Fibroblast of skin of abdomen (primary cell): ENCODE results near the gene SLCO1B1.

Experiments
- DNase-seq: peaks from one replicate; pipeline ENCODE4 v3.0.0-alpha.2; 2013

The SLCO1B1 gene

DNA sequence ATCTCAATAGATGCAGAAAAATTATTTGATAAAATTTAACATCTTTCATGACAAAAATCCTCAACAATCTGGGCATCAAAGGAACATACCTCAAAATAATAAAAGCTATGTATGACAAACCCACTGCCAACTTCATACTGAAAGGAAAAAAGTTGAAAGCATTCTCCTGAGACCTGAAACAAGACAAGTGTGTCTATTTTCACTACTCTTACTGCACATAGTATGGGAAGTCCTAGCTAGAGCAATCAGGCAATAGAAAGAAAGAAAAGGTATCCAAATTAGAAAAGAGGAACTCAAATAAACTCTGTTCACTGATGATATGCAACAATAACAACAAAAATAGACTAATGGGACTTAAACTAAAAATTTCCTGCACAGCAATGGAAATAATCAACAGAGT, 90.1 kb downstream of the SLCO1B1 start:
- DNase-seq = no peak

DNA sequence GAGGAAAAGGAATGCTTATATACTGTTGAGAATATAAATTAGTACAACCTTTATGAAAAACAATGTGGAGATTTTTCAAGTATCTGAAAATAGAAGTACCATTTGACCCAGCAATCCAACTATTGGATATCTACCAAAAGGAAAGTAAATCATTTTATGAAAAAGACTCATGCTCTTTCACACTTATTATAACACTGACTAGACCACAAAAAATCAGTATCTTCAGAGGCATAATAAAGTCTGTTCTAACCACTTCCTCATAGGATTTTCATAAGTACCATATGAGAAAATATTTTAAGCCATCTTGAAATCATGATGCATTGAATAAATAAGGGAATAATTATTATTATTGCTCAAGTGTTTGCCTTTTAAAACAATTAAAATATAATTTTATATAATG, 90.8 kb downstream of the SLCO1B1 start:
- DNase-seq = no peak

DNA sequence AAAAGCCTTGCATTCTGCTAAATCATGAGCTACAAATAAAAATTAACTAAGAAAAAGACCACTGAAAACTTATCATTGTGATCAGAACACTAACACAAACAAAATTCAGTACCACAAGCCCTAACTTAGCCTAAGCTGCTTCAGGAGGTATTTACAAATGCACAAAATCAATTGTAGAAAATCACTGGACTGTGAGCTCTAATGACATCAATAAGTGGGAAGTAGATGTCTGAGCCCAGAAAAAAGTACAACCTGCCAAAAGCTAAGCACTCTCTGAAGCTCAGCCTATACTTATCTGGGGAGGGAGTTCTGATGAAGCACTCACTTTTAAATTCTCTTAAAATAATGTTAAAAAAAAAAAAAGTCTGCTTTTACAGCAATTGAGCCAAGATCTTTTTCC, 92.9 kb downstream of the SLCO1B1 start:
- DNase-seq = no peak

DNA sequence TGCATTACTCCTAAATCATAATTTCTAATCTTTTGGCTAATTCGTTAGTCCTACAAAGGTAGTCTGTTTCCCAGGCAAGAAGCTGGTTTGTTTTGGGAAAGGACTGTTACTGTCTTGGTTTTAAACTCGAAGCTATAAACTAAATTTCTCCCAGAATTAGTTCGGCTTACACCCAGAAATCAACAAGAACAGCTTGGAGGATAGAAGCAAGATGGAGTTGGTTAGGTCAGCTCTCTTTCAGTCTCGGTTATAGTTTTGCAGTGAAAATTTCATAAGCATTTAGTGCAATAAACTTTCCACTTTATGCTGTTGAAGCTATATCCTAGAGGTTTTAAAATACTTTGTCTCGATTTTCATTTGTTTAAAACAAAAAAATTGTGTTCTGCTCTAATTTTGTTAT, 103.4 kb downstream of the SLCO1B1 start:
- DNase-seq = no peak

DNA sequence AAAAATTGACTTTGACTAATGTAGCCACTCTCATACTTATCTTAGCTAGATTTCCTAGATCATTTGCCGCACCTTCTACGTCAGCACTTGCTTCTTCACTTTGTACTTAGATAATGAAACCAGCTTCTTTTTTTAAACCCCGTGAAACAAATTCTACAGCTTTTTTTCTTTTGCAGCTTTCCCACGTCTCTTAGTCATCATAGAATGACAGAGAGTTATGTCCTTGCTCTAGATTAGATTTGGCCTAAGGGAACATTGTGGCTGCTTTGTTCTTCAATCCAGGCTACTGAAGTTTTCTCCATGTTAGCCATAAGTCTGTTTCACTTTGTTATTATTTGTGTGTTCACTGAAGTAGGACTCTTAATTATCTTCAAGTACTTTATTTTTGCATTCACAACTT, 108.9 kb downstream of the SLCO1B1 start:
- DNase-seq = no peak

DNA sequence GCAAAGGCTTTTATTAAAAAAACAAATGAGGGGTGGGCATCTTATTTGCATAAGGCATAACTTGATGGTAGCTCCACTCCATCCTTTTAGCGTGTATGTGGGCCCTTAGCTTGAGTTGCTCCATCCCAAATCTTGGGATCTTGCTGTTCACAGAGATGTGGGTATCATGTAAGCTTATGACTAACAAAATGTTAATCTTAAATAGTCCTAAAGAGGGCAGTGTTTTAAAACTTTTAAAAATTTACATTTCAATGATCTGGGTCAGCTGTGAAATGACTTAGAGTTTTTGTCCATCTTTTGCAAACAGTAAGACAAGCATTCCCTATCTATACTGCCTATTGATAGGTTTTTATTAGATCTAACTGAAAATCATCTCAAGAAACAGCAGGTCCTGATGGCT, 117.7 kb downstream of the SLCO1B1 start:
- no peak for DNase-seq

DNA sequence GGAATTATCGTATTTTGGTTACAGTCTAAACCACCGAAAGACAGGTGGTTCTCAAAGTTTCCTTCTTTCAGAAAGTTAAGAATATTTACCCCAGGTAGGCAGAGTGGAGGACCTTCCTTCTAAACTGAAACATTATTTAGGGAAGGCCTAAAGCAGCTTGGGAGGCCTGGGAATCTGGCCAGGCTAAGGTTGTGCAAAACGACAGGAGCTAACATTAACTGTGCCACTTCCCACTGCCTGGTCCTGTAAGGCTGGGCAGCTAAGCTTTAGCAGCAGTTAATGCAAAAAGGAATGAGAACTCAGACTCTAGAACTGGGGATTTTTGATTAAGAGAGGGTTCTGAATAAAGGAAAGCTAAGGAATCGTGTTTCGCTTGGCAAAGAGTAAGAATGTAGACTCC, 121.1 kb downstream of the SLCO1B1 start:
- DNase-seq = no peak

DNA sequence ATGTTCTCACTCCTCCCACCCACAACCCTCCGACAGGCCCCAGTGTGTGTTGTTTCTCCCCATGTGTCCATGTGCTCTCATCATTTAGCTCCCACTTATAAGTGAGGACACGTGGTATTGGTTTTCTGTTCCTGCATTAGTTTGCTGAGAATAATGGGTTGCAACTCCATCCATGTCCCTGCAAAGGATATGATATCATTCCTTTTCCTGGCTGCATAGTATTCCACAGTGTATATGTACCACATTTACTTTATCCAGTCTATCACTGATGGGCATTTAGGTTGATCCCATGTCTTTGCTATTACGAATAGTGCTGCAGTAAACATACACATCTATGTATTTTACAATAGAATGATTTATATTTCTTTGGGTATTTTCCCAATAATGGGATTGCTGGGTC, 126.2 kb downstream of the SLCO1B1 start:
- DNase-seq = no peak

DNA sequence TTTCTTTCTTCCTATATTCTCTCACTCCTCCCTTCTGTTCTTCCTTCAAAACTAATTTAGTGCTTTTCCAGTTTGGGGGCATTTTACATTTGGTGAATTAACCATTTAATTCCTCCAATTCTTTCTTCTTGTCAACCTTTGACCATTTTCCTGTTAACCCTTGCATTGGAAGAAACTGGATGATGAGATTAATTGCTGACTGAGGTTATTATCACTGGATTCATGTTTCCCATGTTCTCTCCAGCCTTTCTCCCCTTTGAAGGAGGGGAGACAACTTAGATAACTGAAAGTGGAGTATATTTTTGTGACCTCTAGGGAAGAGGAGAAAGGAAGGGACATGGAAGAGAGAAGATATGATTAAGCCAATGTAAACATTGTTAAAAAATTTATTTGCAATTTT, 133.2 kb downstream of the SLCO1B1 start:
- no peak for DNase-seq

DNA sequence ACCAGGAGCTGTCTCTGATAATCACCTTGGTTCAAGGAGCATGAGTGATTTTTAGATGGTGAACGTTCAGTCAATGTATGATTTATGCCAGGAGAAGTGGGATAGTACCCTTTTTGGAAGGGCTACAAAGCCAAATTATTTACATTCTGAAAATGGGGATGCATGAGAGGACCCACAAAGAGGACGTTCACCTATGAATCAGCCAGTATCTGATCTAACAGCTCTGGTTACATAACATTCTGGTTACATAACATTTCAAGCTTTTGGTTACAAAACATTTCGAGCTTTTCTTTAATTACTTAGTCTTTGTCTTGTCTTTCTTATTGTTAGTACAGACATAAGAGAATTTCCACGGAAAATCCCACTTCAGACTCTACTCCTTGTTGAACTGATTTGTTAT, 134.9 kb downstream of the SLCO1B1 start:
- no peak for DNase-seq

DNA sequence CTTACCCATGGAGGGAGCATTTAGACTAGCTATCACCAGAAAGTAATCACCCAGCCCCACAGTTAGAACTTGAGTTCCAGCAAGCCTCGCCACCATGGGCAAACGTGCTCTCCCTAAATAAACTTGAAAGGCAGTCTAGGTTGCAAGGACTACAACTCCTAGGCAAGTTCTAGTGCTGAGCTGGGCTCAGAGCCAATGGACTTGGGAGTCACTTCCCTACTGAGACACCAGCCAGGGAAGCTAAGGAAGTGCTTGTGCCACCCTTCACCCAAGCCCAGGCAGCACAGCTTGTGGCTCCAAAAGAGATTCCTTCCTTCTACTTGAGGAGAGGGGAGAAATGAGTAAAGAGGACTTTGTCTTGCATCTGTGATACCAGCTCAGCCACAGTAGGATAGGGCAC, 145.8 kb downstream of the SLCO1B1 start:
- no peak for DNase-seq
